HG02759 (cell line): ENCODE data around the gene GSE1.

ENCODE experiments used
- ATAC-seq: cut with Tn5 transposase; IDR thresholded peaks from one replicate; pipeline ENCODE4 v1.9.1; 2021; ENCODE audit warnings: mild to moderate bottlenecking, moderate library complexity; ENCODE audit not compliant: unreplicated experiment

The GSE1 gene

DNA sequence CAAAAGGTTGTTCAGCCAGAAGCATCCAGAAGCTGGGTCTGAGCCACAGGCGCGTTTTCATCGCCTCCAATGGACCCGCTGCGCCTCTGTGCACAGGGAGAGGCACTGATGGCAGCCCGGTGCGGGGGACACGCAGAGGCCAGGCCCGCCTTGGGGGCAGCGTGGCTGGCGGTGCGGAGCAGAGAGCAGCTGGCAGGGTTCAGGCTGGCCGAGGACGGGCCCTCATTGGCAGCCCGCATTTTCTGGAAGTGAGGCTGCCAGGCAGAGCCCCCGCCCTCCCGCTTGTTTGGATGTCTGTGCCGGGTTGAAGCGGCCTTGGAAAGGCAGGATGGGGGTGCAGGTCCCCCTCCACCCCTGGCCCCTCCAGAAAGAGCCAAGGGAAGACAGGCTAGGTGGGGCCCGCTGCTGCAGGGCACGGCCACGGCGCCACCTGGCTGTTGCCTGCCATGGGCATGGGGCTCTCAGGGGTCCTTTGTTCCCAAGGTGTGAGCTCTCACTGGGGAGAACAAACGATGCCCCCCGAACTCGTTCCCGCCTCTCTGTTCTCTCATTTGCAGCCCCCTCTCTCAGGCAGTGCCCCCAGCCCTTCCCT lies 18.8 kb downstream of the GSE1 start:
- no peak for ATAC-seq

- no peak for ATAC-seq
These were observed 19.8 kb downstream of the GSE1 start for GRCh38 chr16:85632709-85633437.

DNA sequence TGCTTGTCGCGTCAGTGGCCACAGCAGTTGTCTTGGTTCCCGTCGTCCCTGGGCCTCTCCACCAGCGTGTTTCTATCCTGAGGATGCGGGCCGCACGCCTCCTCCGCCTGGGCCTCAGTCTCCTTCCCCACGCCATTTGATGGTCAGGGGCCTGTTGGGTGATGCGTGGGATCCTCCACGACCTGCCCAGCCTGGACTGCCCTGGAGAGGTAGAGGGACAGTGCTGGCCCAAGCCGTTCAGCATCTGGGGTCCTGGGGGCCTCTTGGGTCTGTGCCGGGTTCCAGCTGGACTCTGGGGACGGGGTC lies 20.3 kb downstream of the GSE1 start:
- ATAC-seq: no peak

- no peak for ATAC-seq
These were observed 20.8 kb downstream of the GSE1 start for GRCh38 chr16:85633888-85634287.

DNA sequence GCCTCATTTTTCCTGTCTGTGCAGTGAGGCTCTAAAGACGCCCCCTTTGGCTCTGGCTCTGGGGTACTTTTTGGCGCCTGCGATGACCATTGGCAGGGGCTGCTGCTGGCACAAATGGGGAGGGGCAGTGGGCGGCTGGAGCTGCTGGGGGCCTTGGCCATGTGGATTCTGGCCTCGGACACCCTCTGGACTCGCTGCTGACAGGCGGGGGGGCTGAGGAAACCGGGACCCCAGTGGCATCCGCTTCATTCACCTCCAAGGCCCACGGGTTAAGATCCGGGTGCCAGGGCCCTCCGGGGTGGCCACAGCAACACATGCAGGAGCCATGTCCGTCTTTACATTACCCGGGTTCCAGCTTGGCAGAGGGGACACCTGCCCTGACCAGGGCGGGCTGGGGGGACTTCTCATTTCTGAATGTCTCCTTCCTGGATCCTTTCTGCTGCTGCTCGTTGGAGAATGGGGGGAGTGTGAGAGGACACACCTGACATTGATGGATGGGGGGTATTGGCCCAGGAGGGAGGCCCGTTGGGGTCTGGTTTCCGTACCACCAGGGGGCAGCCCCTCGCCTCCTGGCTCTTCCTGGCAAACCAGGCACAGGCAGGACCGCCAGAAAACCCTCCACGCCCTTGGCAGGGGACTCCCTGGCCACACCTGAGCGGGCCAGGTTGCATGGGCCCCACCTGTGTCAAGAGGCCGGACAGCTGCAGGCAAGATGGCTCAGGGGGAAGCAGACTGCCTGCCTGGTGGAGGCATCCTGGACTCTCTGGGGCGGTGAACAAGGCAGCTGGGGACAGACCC lies 21.8 kb downstream of the GSE1 start:
- ATAC-seq: no peak

GRCh38 chr16:85635545-85636140 lies 22.5 kb downstream of the GSE1 start:
- no peak for ATAC-seq

- no peak for ATAC-seq
These were observed 23.2 kb downstream of the GSE1 start for GRCh38 chr16:85636234-85636812.

- ATAC-seq: no peak
These were observed 24.1 kb downstream of the GSE1 start for GRCh38 chr16:85637061-85637807.

GRCh38 chr16:85637808-85638647 lies 24.9 kb downstream of the GSE1 start:
- no peak for ATAC-seq

DNA sequence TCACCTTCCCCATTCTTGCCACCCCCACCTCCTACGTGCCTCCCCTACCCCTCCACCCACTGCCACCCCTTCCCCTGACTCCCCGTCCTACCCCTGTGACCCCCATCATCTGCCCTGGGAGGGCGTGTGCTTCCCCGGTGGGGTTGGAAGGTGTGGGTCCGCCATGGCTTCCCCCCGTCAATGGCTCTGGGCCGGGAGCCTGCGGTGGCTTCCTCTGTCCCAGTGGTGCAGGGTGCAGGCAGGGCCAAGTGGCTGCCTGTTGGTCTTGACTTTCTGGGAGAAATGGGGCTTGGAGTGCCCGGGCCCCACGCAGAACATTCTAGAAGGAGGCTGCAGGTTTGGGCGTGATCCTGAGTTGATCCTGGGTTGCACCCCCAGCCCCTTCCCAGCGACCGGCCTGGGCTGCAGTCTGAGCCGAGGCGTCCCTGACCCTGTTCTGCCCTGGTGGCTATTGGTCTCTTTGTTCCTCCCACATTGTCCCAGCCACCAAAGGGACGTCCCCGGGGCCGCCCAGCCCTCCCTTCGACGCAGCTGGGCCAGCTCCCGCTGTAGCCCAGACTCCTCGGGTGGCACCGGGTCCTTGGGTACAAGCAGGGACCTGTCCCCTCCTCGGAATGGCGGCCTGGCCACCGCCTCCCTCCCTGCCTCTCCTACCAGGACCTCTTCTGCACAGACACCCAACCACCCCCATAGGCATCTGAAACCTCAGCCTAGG lies 25.7 kb downstream of the GSE1 start:
- ATAC-seq: no peak

GRCh38 chr16:85639529-85640253 lies 26.6 kb downstream of the GSE1 start:
- no peak for ATAC-seq

- ATAC-seq: no peak
These were observed 27.1 kb downstream of the GSE1 start for GRCh38 chr16:85640254-85640558.

DNA sequence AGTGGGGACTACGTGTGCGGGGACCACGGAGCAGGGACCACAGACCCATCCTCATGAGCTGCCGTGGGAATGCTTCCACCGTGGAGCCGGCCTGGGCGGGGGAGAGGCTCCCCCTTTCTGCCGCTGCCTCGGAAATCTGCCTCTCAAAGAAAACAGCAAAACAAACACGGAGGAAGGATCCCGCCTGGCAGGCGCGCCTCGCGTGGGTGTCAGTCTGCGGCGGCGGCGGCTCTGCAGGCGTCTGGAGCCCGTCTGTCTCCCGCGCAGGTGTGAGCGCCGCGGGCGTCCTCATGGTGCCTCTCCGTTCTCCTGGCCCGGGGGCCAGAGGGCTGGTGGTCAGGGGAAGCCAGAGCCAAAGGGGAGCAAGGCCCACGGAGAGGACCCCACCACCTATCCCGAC lies 27.5 kb downstream of the GSE1 start:
- no peak for ATAC-seq

DNA sequence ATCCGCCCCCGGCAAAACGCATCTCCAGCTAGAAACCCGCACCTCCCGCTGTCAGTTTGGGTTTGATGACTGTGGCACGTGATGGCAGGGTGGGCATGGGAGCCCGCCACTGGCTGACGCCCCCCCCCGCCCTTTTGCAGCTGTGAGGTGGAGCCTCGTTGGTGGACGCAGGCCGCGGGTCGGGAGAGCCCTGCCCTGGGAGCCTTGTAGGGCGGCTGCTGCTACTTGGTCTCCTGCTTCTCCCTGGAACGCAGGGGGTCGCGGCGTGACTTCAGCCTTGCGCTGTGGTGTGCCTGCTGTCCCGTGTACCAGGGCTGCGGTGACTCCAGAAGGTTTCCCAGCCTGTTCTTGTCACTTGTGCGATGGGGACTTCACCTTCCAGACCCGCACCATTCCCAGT lies 28.2 kb downstream of the GSE1 start:
- no peak for ATAC-seq

- no peak for ATAC-seq
These were observed 28.7 kb downstream of the GSE1 start for GRCh38 chr16:85641776-85642176.

DNA sequence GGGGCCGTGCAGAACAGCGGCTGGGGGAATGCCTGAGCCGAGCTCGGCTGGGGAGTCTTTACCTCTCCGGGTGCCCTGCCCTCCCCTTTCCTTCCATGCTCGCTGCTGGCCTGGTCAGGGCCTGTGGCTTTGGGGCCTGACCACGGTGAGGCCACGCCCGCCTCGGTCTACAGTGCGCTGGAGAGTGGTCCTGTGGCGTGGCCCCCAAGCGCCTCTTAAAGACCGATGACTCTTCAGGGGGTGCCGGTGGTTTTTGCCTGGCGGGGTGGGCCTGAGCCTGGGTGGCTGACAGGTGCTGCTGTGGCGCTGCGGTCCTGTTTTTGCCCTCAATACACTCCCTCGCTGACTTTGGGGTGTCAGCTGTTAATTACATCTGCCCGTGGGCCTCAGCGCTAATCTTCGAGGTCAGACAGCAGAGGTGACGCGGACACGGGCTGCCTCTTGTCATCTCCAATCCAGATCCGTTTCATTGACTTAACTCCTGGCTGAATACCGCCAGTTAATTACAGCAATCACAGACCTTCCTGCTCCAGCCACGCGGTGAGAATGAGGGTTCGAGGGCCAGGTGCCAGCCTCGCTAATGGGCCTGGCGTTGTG lies 29.7 kb downstream of the GSE1 start:
- ATAC-seq: no peak

- no peak for ATAC-seq
These were observed 30.5 kb downstream of the GSE1 start for GRCh38 chr16:85643631-85644030.

GRCh38 chr16:85644093-85644712 lies 31.1 kb downstream of the GSE1 start:
- no peak for ATAC-seq
